GM18505 (cell line): Measurements from ENCODE around the gene SAFB.
"Not testable (repeated sequence)": the region's sequence is repeated elsewhere in the genome, so short reads cannot be mapped to it uniquely, and the experiment has no call there.

ENCODE experiments used
- ATAC-seq: cut with Tn5 transposase; IDR thresholded peaks from one replicate; pipeline ENCODE4 v1.9.1; 2021; ENCODE audit not compliant: unreplicated experiment
- POLR2A ChIP-seq: IDR thresholded peaks from 4 replicates; pipeline ENCODE4 v1.6.1; 2011; ENCODE audit warnings: borderline replicate concordance; ENCODE audit not compliant: insufficient read depth, insufficient read length; ENCODE audit errors: extremely low read depth

The SAFB gene

GRCh38 chr19:5680437-5681368 lies 57.8 kb downstream of the SAFB start, which contains the start of the genes HSD11B1L and MICOS13:
HSD11B1L (plus strand) TSS chr19:5681027; CDS start chr19:5684833, 3,806 bp downstream.
MICOS13 (minus strand) TSS chr19:5680516; CDS start chr19:5680486, 30 bp downstream.
- peak; percentile 74 for ATAC-seq
- TF ChIP-seq POLR2A: peak; percentile 84

GRCh38 chr19:5681391-5682106 lies 58.7 kb downstream of the SAFB start:
- no peak for ATAC-seq
- no peak for TF ChIP-seq POLR2A

GRCh38 chr19:5682107-5682482 lies 59.2 kb downstream of the SAFB start:
- no peak for ATAC-seq
- no peak for TF ChIP-seq POLR2A

- no peak for TF ChIP-seq POLR2A
- no peak for ATAC-seq
Observed at GRCh38 chr19:5683177-5683886, 60.4 kb downstream of the SAFB start.

- ATAC-seq: no peak
- no peak for TF ChIP-seq POLR2A
Observed at GRCh38 chr19:5684694-5685430, 62.0 kb downstream of the SAFB start.

GRCh38 chr19:5686326-5686646 lies 63.4 kb downstream of the SAFB start:
- no peak for ATAC-seq
- TF ChIP-seq POLR2A: peak; percentile 21

GRCh38 chr19:5686647-5687359 lies 63.9 kb downstream of the SAFB start:
- no peak for TF ChIP-seq POLR2A
- ATAC-seq: peak; percentile 47

- no peak for TF ChIP-seq POLR2A
- ATAC-seq: no peak
Observed at GRCh38 chr19:5687360-5688198, 64.7 kb downstream of the SAFB start.

- ATAC-seq: not testable (repeated sequence)
Observed at GRCh38 chr19:5688262-5688881, 65.5 kb downstream of the SAFB start.

- TF ChIP-seq POLR2A: peak; percentile 99
- peak; percentile 40 for ATAC-seq
Observed at GRCh38 chr19:5690125-5690954, 67.5 kb downstream of the SAFB start, which contains the start of gene RPL36. RPL36 (plus strand) TSS chr19:5690295; CDS start chr19:5690508, 213 bp downstream.

- no peak for ATAC-seq
- peak; percentile 36 for TF ChIP-seq POLR2A
Observed at GRCh38 chr19:5690955-5691821, 68.3 kb downstream of the SAFB start.
